ENCODE results near the gene GAL3ST1. TPM values are rescaled to one million over a fixed set of nuclear protein-coding genes. Genes with fewer than 3 reads are reported as not detected.
"Not testable (repeated sequence)": the region's sequence is repeated elsewhere in the genome, so short reads cannot be mapped to it uniquely, and the experiment has no call there.

The GAL3ST1 gene
- total RNA-seq, 2 experiments from 2014 or later, result not detected

DNA sequence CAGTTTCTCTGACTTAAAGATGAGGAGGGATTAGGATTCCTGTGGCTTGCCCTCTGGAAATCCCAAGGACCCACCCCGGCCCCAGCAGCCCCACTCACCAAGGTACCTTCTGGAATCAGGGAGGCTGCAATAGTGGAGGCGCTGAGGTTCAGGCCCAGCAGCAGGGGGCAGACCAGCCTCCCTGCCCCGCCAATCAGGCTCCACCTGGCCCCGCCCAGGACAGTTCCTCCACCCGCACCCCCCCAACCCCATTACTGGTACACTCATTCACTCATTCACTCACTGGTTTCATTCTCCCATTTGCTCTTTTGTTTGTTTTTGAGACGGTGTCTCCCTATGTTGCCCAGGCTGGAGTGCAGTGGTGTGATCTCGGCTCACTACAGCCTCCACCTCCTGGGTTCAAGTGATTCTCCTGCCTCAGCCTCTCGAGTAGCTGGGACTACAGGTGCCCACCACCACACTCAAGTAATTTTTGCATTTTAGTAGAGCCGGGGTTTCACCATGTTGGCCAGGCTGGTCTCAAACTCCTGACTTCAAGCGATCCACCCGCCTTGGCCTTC, 13.7 kb downstream of the GAL3ST1 start:
- intact Hi-C loops (cut with micrococcal nuclease); H3K27ac Mint-ChIP-seq: not testable (repeated sequence)
- peak; percentile 52 for DNase-seq

DNA sequence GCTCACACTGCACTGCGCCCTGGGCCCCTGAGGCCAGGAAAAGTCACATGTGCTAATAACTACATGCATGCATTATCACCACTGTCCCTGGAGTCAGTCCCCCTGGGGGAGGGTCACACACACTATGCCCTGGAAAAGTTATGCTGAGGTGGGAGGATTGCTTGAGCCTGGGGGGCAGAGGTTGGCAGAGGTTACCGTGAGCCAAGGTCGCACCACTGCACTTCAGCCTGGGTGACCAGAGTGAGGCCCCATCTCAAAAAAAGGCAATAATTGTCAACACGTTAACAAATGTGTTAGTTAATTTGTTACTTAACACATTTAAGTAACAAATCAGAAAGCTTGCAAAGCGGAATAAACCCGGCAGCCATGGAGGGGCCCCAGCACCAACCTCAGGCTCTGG, 14.6 kb downstream of the GAL3ST1 start:
- intact Hi-C loops (cut with micrococcal nuclease), result no loop called here
- no peaks in the 10 kb centered on the region for H3K4me1 Mint-ChIP-seq (ENCODE audit: low read depth)
- H3K4me3 Mint-ChIP-seq, result no peak overlapping the region
- H3K27ac Mint-ChIP-seq, result no peak overlapping the region
- no peaks in the 10 kb centered on the region for H3K27me3 Mint-ChIP-seq
- ChIA-PET CTCF (no interaction called here), POLR2A (no interaction called here)
- no peak for DNase-seq
- no peaks in the 10 kb centered on the region for H3K9me3 Mint-ChIP-seq
- H3K36me3 Mint-ChIP-seq, result no peaks in the 10 kb centered on the region

More for the DNA sequence above, 13.7 kb downstream of the GAL3ST1 start:
- CTCF ChIA-PET; H3K27me3 Mint-ChIP-seq; H3K4me1 Mint-ChIP-seq (ENCODE audit: low read depth); POLR2A ChIA-PET; H3K4me3 Mint-ChIP-seq; H3K9me3 Mint-ChIP-seq; H3K36me3 Mint-ChIP-seq: not testable (repeated sequence)

DNA sequence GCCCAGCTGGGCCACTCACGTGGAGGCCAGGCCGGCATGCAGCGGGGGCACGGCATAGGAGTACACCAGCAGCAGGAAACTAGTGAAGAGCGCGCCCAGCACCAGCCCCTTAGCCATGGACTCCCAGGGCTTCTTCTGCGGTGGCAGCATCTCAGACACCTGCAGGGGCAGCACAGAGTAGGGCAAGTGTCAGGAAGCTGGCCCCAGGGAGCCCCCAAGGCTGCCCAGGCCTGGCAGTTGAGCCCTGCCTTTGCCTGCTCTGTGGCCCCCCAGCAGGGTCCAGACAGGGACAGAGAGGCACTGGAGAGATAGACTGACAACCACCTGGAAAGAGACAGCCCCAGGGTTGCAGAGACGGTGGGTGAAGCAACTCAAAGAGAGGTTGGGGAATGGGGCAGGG, 17.2 kb downstream of the GAL3ST1 start:
- Mint-ChIP-seq H3K4me3 (no peak overlapping the region), H3K27me3 (no peaks in the 10 kb centered on the region), H3K9me3 (no peaks in the 10 kb centered on the region), H3K4me1 (ENCODE audit: low read depth) (no peaks in the 10 kb centered on the region), H3K27ac (no peak overlapping the region), H3K36me3 (no peaks in the 10 kb centered on the region)
- ChIA-PET CTCF (no interaction called here), POLR2A (no interaction called here)
- intact Hi-C loops (cut with micrococcal nuclease), result no loop called here
- no peak for DNase-seq

DNA sequence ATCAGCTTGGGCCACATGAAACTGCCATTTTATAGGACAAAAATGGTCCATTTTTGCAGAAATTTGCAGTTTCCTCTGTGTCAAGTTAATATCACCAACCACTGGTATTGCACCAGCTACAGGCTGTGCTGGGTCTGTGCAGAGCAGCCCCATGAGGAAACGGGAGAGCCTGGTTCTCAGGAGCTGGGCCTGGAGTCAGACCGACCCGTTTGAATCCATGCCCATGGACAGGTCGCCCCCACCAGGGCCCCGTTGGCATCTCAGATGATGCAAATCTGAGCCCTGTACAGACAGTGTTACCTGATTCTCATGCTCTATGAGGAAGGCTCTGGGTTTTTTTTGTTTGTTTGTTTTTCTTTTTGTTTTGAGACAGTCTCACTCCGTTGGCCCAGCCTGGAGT, 18.1 kb downstream of the GAL3ST1 start:
- peak; percentile 12 for DNase-seq
- Mint-ChIP-seq H3K27ac (no peak overlapping the region), H3K36me3 (no peaks in the 10 kb centered on the region), H3K27me3 (no peaks in the 10 kb centered on the region), H3K9me3 (no peaks in the 10 kb centered on the region), H3K4me3 (no peak overlapping the region), H3K4me1 (ENCODE audit: low read depth) (no peaks in the 10 kb centered on the region)
- ChIA-PET POLR2A (no interaction called here), CTCF (interaction anchor here (1.2 kb wide), 1 partner anchor 49 kb away, joined by 3 read pairs; no protein-coding TSS in a partner anchor)
- intact Hi-C loops (cut with micrococcal nuclease), result no loop called here

DNA sequence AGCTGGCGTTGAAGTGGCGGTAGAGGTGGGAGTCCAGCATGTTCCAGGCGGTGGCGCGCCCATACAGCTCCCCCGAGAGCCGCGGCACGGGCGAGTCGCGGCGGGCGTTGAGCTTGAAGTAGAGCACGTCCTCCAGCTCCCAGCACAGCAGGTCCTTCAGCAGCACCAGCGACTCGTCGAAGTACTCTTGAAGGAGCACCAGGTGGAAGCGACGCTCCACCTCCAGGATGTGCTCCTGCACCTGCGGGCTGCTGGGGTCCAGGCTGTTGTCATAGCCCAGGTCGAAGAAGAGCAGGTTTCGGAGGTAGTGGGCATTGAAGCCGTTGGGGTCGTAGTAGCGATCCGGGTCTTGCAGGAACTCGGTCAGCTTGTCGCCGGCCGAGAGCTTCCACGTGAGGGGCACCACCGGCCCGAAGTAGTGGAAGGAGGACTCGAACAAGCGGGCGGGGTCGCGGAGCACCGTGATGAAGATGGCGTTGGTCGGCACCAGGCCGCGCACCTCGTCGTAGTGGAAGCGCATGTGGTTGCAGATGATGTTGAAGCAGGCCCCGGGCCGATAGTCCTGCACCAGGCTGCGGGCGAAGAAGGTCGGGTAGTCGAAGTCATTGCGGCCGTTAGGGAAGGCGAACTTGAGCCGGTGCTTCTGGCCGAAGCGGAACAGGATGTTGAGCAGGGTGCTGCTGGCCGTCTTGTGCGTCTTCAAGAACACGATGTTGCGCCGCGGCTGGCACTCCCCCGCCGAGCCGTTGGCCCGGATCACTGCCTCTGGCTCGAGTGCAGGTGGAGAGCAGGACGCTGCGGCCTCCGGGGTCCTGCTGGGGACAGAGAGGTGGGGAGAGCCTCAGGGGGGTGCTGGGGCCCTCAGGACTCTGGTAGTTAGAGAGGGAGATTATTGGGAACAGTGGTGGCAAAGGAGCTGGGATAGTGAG, 18.9 kb downstream of the GAL3ST1 start:
- CTCF ChIA-PET, result interaction anchor here (1.2 kb wide), 1 partner anchor 50 kb away, joined by 3 read pairs; no protein-coding TSS in a partner anchor
- H3K4me1 Mint-ChIP-seq (ENCODE audit: low read depth), result no peaks in the 10 kb centered on the region
- DNase-seq, result no peak
- H3K4me3 Mint-ChIP-seq, result no peak overlapping the region
- intact Hi-C loops (cut with micrococcal nuclease), result no loop called here
- no peaks in the 10 kb centered on the region for H3K36me3 Mint-ChIP-seq
- POLR2A ChIA-PET, result no interaction called here
- H3K27me3 Mint-ChIP-seq, result no peaks in the 10 kb centered on the region
- H3K27ac Mint-ChIP-seq, result no peak overlapping the region
- no peaks in the 10 kb centered on the region for H3K9me3 Mint-ChIP-seq

DNA sequence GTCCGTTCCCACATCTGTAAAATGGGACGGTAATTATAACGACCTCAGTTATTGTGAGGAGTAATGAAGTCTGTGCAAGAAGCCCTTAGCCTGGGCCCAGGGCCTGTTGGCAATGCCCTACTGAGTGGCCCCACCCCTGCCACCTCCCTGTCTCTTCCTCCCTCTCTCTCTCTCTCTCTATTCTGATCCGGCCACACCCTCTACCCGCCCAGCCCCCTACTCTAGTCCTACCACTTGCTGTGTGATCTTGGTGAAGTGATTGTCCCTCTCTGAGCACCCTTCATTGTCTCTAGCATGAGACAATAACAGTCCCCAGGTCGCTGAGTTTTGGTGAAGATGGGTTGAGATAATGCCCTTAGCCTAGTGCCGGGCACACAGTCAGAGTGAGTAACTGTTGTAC, 20.5 kb downstream of the GAL3ST1 start:
- Mint-ChIP-seq H3K27ac (no peak overlapping the region), H3K9me3 (no peaks in the 10 kb centered on the region), H3K4me1 (ENCODE audit: low read depth) (no peaks in the 10 kb centered on the region), H3K4me3 (no peak overlapping the region), H3K27me3 (no peaks in the 10 kb centered on the region), H3K36me3 (no peaks in the 10 kb centered on the region)
- ChIA-PET POLR2A (no interaction called here), CTCF (no interaction called here)
- no peak for DNase-seq
- intact Hi-C loops (cut with micrococcal nuclease), result no loop called here

DNA sequence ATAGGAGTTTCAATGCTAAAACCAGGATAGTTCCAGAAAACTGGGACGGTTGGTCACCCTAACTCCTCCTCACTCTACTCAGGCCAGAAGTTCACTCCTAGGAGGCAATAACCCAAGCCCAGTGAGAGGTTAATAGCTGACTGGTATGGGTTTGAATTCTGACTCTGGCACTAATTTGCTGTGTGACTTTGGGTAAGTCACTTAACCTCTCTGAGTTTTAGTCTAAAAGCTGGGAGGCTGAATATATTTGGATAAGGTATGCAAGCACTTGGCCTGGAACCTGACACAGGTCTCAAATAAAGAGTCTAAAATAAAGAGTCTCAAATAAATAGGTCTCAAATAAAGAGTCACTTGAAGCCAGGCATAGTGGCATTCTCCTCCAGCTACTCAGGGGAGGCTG, 21.7 kb downstream of the GAL3ST1 start:
- ChIA-PET POLR2A (no interaction called here), CTCF (no interaction called here)
- Mint-ChIP-seq H3K36me3 (no peaks in the 10 kb centered on the region), H3K27ac (no peak overlapping the region), H3K9me3 (no peaks in the 10 kb centered on the region), H3K4me1 (ENCODE audit: low read depth) (no peaks in the 10 kb centered on the region), H3K27me3 (no peaks in the 10 kb centered on the region), H3K4me3 (no peak overlapping the region)
- DNase-seq, result no peak
- intact Hi-C loops (cut with micrococcal nuclease), result no loop called here

DNA sequence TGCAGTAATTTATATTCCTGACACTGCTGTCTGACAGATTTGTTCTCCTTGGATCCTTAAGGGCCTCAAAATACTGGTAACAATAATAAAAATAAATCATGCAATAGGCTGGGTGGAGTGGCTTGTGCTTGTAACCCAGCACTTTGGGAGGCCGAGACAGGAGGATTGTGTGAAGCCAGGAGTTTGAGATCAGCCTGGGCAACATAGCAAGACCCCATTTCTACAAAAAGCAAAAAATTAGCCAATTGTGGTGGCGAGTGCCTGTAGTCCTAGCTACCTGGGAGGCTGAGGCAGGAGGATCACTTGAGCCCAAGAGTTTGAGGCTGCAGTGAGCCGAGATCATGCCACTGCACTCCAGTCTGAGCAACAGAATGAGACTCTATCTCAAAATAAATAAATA, 22.7 kb downstream of the GAL3ST1 start:
- intact Hi-C loops (cut with micrococcal nuclease); H3K9me3 Mint-ChIP-seq; POLR2A ChIA-PET; CTCF ChIA-PET; H3K27me3 Mint-ChIP-seq; DNase-seq; H3K4me1 Mint-ChIP-seq (ENCODE audit: low read depth); H3K27ac Mint-ChIP-seq; H3K4me3 Mint-ChIP-seq; H3K36me3 Mint-ChIP-seq: not testable (repeated sequence)

DNA sequence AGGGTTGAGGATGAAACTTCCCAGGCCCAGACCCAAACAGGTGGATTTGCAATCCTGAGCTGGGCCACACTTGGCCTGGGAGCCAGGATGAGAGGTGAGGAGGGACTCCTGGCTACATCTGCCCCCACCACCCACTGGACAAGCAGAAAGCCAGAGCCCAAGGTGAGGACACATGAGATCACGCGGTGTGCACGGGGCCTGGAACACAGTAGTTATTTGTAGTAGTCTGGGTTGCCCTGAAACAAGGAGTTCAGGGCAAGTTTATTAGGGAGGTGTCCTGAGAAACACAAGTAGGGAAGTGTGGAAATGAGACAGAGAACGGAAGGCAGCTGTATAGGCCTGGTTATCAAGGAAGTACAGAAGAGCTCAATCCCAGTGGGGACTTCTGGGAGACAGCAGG, 27.3 kb downstream of the GAL3ST1 start:
- POLR2A ChIA-PET, result no interaction called here
- Mint-ChIP-seq H3K4me3 (no peak overlapping the region), H3K4me1 (ENCODE audit: low read depth) (no peaks in the 10 kb centered on the region), H3K27ac (no peak overlapping the region), H3K9me3 (no peaks in the 10 kb centered on the region), H3K27me3 (peaks cover 22% of the 10 kb centered on the region), H3K36me3 (no peaks in the 10 kb centered on the region)
- CTCF ChIA-PET, result no interaction called here
- no peak for DNase-seq
- intact Hi-C loops (cut with micrococcal nuclease), result no loop called here

DNA sequence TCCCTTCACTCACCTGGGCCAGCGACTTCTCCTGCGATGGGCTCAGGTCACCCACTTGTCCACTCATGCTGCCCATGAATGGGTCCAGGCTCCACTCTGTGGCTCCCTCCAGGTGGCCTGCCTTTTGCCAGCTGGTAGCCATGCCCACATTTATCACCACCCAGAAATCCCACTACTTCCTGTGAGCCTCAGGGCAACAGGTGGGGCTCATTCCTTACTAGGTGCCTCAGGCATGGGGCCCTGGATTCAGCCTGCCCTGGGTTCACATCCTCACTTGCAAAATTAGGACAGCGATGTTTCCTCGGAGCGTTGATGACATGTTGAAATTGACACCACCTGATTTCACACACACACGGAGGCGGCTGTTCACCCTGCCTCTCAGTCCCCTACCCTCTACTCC, 27.8 kb downstream of the GAL3ST1 start, which contains the start of gene SEC14L6:
SEC14L6 (minus strand) TSS at position 126 of the 400 bp plus-strand sequence; CDS start at position 67, 59 bp downstream.
- ChIA-PET CTCF (no interaction called here), POLR2A (no interaction called here)
- Mint-ChIP-seq H3K4me3 (no peak within 1 kb of the TSS), H3K36me3 (no peaks in the 10 kb centered on the region), H3K9me3 (no peaks in the 10 kb centered on the region), H3K27me3 (peaks cover 24% of the 10 kb centered on the region), H3K27ac (no peak within 1 kb of the TSS), H3K4me1 (ENCODE audit: low read depth) (peaks cover 2% of the 10 kb centered on the region)
- no peak for DNase-seq
- intact Hi-C loops (cut with micrococcal nuclease), result no loop called here

DNA sequence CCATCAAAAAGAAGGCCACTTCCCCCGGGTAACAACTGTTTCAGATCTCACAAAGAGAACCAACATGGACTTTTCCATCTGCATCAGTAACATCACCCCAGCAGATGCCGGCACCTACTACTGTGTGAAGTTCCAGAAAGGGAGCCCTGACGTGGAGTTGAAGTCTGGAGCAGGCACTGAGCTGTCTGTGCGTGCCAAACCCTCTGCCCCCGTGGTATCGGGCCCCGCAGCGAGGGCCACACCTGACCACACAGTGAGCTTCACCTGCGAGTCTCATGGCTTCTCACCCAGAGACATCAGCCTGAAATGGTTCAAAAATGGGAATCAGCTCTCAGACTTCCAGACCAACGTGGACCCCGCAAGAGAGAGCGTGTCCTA, 31.7 kb downstream of the GAL3ST1 start:
- POLR2A ChIA-PET, result no interaction called here
- Mint-ChIP-seq H3K27me3 (peaks cover 31% of the 10 kb centered on the region), H3K27ac (no peak overlapping the region), H3K4me3 (no peak overlapping the region), H3K36me3 (no peaks in the 10 kb centered on the region), H3K9me3 (no peaks in the 10 kb centered on the region), H3K4me1 (ENCODE audit: low read depth) (peaks cover 2% of the 10 kb centered on the region)
- CTCF ChIA-PET, result no interaction called here
- DNase-seq, result no peak
- intact Hi-C loops (cut with micrococcal nuclease), result no loop called here

DNA sequence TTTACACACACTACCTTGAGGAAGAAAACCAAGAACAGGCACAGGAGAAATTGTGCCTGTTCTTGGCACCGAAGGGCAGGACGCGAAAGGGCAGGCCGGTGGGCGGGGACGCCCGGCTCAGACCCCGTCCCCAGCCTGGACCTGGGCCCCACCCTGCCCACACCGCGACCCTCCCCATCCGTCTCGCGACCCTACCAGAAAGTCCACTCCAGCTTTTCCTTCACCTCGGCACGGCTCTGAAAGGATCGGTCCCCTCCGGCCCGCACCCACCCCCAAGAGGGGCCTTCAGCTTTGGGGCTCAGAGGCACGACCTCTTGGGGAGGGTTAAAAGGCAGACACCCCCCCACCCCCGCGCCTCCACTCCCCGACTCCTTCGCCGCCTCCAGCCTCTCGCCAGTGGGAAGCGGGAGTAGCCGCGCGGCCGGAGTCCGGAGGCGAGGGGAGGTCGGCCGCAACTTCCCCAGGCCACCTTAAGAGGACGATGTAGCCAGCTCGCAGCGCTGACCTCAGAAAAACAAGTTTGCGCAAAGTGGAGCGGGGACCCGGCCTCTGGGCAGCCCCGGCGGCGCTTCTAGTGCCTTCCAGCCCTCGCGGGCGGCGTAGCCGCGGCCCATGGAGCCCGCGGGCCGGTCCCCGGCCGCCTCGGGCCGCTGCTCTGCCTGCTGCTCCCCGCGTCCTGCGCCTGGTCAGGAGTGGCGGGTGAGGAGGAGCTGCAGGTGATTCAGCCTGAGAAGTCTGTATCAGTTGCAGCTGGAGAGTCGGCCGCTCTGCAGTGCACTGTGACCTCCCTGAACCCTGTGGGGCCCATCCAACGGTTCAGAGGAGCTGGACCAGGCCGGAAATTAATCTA, 32.3 kb downstream of the GAL3ST1 start:
- H3K27ac Mint-ChIP-seq, result no peak overlapping the region
- no peak for DNase-seq
- no peaks in the 10 kb centered on the region for H3K9me3 Mint-ChIP-seq
- H3K36me3 Mint-ChIP-seq, result no peaks in the 10 kb centered on the region
- H3K4me1 Mint-ChIP-seq (ENCODE audit: low read depth), result peaks cover 2% of the 10 kb centered on the region
- H3K4me3 Mint-ChIP-seq, result no peak overlapping the region
- ChIA-PET CTCF (interaction anchor here (0.6 kb wide), 1 partner anchor 107 kb away, joined by 3 read pairs; no protein-coding TSS in a partner anchor), POLR2A (no interaction called here)
- H3K27me3 Mint-ChIP-seq, result peaks cover 31% of the 10 kb centered on the region
- intact Hi-C loops (cut with micrococcal nuclease), result no loop called here

Data from activated CD4-positive, alpha-beta memory T cell treated with anti-CD3 and anti-CD28 coated beads for 36 hours (primary cell).